ENCODE data around the gene ECE1.
"Not testable (repeated sequence)": the region's sequence is repeated elsewhere in the genome, so short reads cannot be mapped to it uniquely, and the experiment has no call there.

The ECE1 gene

GRCh38 chr1:21232044-21232443, 58.2 kb downstream of the ECE1 start:
- no peak for DNase-seq (ENCODE audit: low read depth, low spot score)

- no peak for DNase-seq (ENCODE audit: low read depth, low spot score)
Observed at GRCh38 chr1:21229246-21230000, 60.8 kb downstream of the ECE1 start.

GRCh38 chr1:21228224-21228623, 62.0 kb downstream of the ECE1 start:
- not testable (repeated sequence) for DNase-seq (ENCODE audit: low read depth, low spot score)

- DNase-seq (ENCODE audit: low read depth, low spot score) = no peak
Observed at GRCh38 chr1:21225065-21225464, 65.2 kb downstream of the ECE1 start.

GRCh38 chr1:21220815-21221214, 69.4 kb downstream of the ECE1 start:
- no peak for DNase-seq (ENCODE audit: low read depth, low spot score)

- no peak for DNase-seq (ENCODE audit: low read depth, low spot score)
Observed at GRCh38 chr1:21219674-21220073, 70.6 kb downstream of the ECE1 start.

- no peak for DNase-seq (ENCODE audit: low read depth, low spot score)
Observed at GRCh38 chr1:21217812-21218596, 72.3 kb downstream of the ECE1 start.

GRCh38 chr1:21216835-21217811, 73.1 kb downstream of the ECE1 start:
- peak; percentile 36 for DNase-seq (ENCODE audit: low read depth, low spot score)

GRCh38 chr1:21212126-21212525, 78.1 kb downstream of the ECE1 start:
- no peak for DNase-seq (ENCODE audit: low read depth, low spot score)

- not testable (repeated sequence) for DNase-seq (ENCODE audit: low read depth, low spot score)
Observed at GRCh38 chr1:21208137-21208700, 82.0 kb downstream of the ECE1 start.

GRCh38 chr1:21206117-21206516, 84.1 kb downstream of the ECE1 start:
- no peak for DNase-seq (ENCODE audit: low read depth, low spot score)

GRCh38 chr1:21205416-21205815, 84.8 kb downstream of the ECE1 start:
- DNase-seq (ENCODE audit: low read depth, low spot score) = no peak

GRCh38 chr1:21201650-21202049, 88.6 kb downstream of the ECE1 start:
- no peak for DNase-seq (ENCODE audit: low read depth, low spot score)

GRCh38 chr1:21201238-21201637, 89.0 kb downstream of the ECE1 start:
- DNase-seq (ENCODE audit: low read depth, low spot score) = not testable (repeated sequence)

GRCh38 chr1:21200767-21201166, 89.5 kb downstream of the ECE1 start:
- no peak for DNase-seq (ENCODE audit: low read depth, low spot score)

- no peak for DNase-seq (ENCODE audit: low read depth, low spot score)
Observed at GRCh38 chr1:21198929-21199328, 91.3 kb downstream of the ECE1 start.

GRCh38 chr1:21192871-21193270, 97.4 kb downstream of the ECE1 start:
- DNase-seq (ENCODE audit: low read depth, low spot score) = no peak

- no peak for DNase-seq (ENCODE audit: low read depth, low spot score)
Observed at GRCh38 chr1:21192284-21192683, 98.0 kb downstream of the ECE1 start.

GRCh38 chr1:21190771-21191170, 99.5 kb downstream of the ECE1 start:
- not testable (repeated sequence) for DNase-seq (ENCODE audit: low read depth, low spot score)

- DNase-seq (ENCODE audit: low read depth, low spot score) = no peak
Observed at GRCh38 chr1:21189906-21190500, 100.3 kb downstream of the ECE1 start.

- DNase-seq (ENCODE audit: low read depth, low spot score) = no peak
Observed at GRCh38 chr1:21189421-21189820, 100.8 kb downstream of the ECE1 start.
